Mesenteric fat pad (tissue), 1 donor: ENCODE data around the gene DCDC1. TPM values are rescaled to one million over a fixed set of nuclear protein-coding genes. Genes with fewer than 3 reads are reported as not detected.

Experiments
- DNase-seq: peaks from one replicate; pipeline ENCODE4 v3.0.0-alpha.2; 2020; ENCODE audit warnings: low spot score
- total RNA-seq: library from RNA; stranded (reverse); fragmentation: NEBNext Ultra II Directional; extraction: Animal tissue kit (Norgen Biotek cat#: 25700); gene quantifications from one replicate; pipeline ENCODE4 v1.2.1, GENCODE V29; 2021
- donor health status: DM: yes; HTN: yes; CAD: no.

The DCDC1 gene
- total RNA-seq, 1 donor from 2014 or later = not detected

- DNase-seq = no peak
Observed at GRCh38 chr11:30860146-30860545, 509.4 kb downstream of the DCDC1 start.

- DNase-seq = no peak
Observed at GRCh38 chr11:30859669-30860068, 509.9 kb downstream of the DCDC1 start.

- DNase-seq = no peak
Observed at GRCh38 chr11:30855383-30856006, 514.0 kb downstream of the DCDC1 start.

- DNase-seq = no peak
Observed at GRCh38 chr11:30853439-30853838, 516.1 kb downstream of the DCDC1 start.

GRCh38 chr11:30852645-30853044 is 516.9 kb downstream of the DCDC1 start:
- DNase-seq = no peak

- DNase-seq = no peak
Observed at GRCh38 chr11:30852091-30852490, 517.4 kb downstream of the DCDC1 start.

GRCh38 chr11:30837252-30837651 is 532.3 kb downstream of the DCDC1 start:
- DNase-seq = no peak

GRCh38 chr11:30832831-30833230 is 536.7 kb downstream of the DCDC1 start:
- no peak for DNase-seq

- no peak for DNase-seq
Observed at GRCh38 chr11:30830681-30831080, 538.9 kb downstream of the DCDC1 start.

GRCh38 chr11:30826911-30827310 is 542.6 kb downstream of the DCDC1 start:
- DNase-seq = no peak

- DNase-seq = no peak
Observed at GRCh38 chr11:30825723-30826122, 543.8 kb downstream of the DCDC1 start.

GRCh38 chr11:30823119-30823518 is 546.4 kb downstream of the DCDC1 start:
- no peak for DNase-seq

- no peak for DNase-seq
Observed at GRCh38 chr11:30821438-30821965, 548.0 kb downstream of the DCDC1 start.

- DNase-seq = no peak
Observed at GRCh38 chr11:30818721-30819120, 550.8 kb downstream of the DCDC1 start.

GRCh38 chr11:30816959-30817880 is 552.3 kb downstream of the DCDC1 start:
- DNase-seq = no peak

GRCh38 chr11:30815619-30816018 is 553.9 kb downstream of the DCDC1 start:
- no peak for DNase-seq

GRCh38 chr11:30814737-30815136 is 554.8 kb downstream of the DCDC1 start:
- no peak for DNase-seq

Other genes starting within 250 kb of the DCDC1 start
- 16.2 TPM for gene DNAJC24, start 121 bp upstream of the DCDC1 start, total RNA-seq
- 9.4 TPM for gene IMMP1L, start 139.9 kb upstream of the DCDC1 start, total RNA-seq
- 16.4 TPM for gene ELP4, start 140.0 kb upstream of the DCDC1 start, total RNA-seq